Osteoblast (primary cell): Measurements from ENCODE around the gene TNFSF11. TPM values are rescaled to one million over a fixed set of nuclear protein-coding genes. Genes with fewer than 3 reads are reported as not detected.

Experiments used
- DNase-seq: peaks from one replicate; pipeline ENCODE4 v3.0.0; 2011; ENCODE audit warnings: low spot score, mixed read lengths; ENCODE audit not compliant: insufficient read length; ENCODE audit errors: missing footprints
- H2AFZ ChIP-seq: 2 replicates; pipeline ENCODE4 v1.6.0; 2011; ENCODE audit warnings: mild to moderate bottlenecking, low read length
- H3K27ac ChIP-seq: 2 replicates; pipeline ENCODE4 v1.5.1; 2011; ENCODE audit warnings: mild to moderate bottlenecking, low read depth, low read length, moderate library complexity
- H3K27me3 ChIP-seq: 2 replicates; pipeline ENCODE4 v1.6.0; 2012; ENCODE audit warnings: mild to moderate bottlenecking, control low read depth, inconsistent platforms, low read length, moderate library complexity; ENCODE audit not compliant: insufficient read depth
- H3K36me3 ChIP-seq: 2 replicates; pipeline ENCODE4 v1.5.1; 2011; ENCODE audit warnings: mild to moderate bottlenecking, low read length, control low read depth, moderate library complexity; ENCODE audit not compliant: insufficient read depth
- H3K4me1 ChIP-seq: 2 replicates; pipeline ENCODE4 v1.5.1; 2011; ENCODE audit warnings: mild to moderate bottlenecking, low read length, control low read depth, moderate library complexity; ENCODE audit not compliant: insufficient read depth
- H3K4me2 ChIP-seq: 2 replicates; pipeline ENCODE4 v1.6.0; 2011; ENCODE audit warnings: mild to moderate bottlenecking, low read length; ENCODE audit not compliant: insufficient read depth
- H3K4me3 ChIP-seq: fragments of 200-600 bp; sonication (generic); 3 replicates; pipeline ENCODE4 v1.5.1; 2012; ENCODE audit warnings: mild to moderate bottlenecking, low read length, inconsistent platforms; ENCODE audit not compliant: insufficient read depth
- H3K79me2 ChIP-seq: 2 replicates; pipeline ENCODE4 v1.6.0; 2012; ENCODE audit warnings: mild to moderate bottlenecking, low read length, control low read depth, inconsistent platforms; ENCODE audit not compliant: insufficient read depth
- H3K9me3 ChIP-seq: 2 replicates; pipeline ENCODE4 v1.5.1; 2011; ENCODE audit warnings: low read depth, low read length, control low read depth
- H4K20me1 ChIP-seq: 2 replicates; pipeline ENCODE4 v1.6.0; 2012; ENCODE audit warnings: mild to moderate bottlenecking, low read length, control low read depth; ENCODE audit not compliant: insufficient read depth
- total RNA-seq: library from RNA; depleted of rRNA; stranded (reverse); fragments of >200 nt; gene quantifications from 2 replicates; pipeline ENCODE4 v1.2.3, GENCODE V29; 2012
- TF ChIP-seq, protein P1 (sequence below): IDR thresholded peaks from 2 replicates; pipeline ENCODE4 v1.5.1; 2011; ENCODE audit warnings: mild to moderate bottlenecking, low read depth, low read length, moderate library complexity; ENCODE audit errors: extremely low read depth

TNFSF11 gene
- total RNA-seq, 1 donor, result 0.72 TPM

DNA sequence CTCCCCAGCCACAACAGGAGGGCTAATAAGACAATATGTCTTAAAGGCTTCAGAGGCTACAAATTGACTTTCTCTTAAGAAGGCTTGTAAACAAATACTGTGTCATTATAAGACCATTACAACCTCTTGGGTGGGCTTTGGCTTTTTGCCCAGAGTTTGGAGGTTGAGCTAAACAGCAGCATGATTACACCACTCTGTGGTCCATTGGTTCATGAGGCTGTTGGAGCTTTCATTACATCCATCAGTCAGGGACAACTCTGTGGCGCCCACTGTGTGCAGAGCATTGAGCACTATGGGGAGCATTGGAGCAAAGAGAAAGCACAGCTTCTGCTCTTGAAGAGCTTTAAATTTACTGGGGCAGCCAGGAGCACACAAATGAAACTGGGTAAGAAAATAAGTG lies 75.9 kb downstream of the TNFSF11 start:
- no peaks in the 10 kb centered on the region for H4K20me1 ChIP-seq
- peaks cover 12% of the 10 kb centered on the region for H3K27me3 ChIP-seq
- H3K36me3 ChIP-seq, result no peaks in the 10 kb centered on the region
- TF ChIP-seq, protein P1, sequence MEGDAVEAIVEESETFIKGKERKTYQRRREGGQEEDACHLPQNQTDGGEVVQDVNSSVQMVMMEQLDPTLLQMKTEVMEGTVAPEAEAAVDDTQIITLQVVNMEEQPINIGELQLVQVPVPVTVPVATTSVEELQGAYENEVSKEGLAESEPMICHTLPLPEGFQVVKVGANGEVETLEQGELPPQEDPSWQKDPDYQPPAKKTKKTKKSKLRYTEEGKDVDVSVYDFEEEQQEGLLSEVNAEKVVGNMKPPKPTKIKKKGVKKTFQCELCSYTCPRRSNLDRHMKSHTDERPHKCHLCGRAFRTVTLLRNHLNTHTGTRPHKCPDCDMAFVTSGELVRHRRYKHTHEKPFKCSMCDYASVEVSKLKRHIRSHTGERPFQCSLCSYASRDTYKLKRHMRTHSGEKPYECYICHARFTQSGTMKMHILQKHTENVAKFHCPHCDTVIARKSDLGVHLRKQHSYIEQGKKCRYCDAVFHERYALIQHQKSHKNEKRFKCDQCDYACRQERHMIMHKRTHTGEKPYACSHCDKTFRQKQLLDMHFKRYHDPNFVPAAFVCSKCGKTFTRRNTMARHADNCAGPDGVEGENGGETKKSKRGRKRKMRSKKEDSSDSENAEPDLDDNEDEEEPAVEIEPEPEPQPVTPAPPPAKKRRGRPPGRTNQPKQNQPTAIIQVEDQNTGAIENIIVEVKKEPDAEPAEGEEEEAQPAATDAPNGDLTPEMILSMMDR, result no peak
- no peaks in the 10 kb centered on the region for H3K4me1 ChIP-seq
- no peaks in the 10 kb centered on the region for H3K9me3 ChIP-seq
- H3K79me2 ChIP-seq, result no peaks in the 10 kb centered on the region
- no peak overlapping the region for H2AFZ ChIP-seq
- DNase-seq, result no peak
- no peak overlapping the region for H3K4me3 ChIP-seq
- no peak overlapping the region for H3K4me2 ChIP-seq
- no peak overlapping the region for H3K27ac ChIP-seq

DNA sequence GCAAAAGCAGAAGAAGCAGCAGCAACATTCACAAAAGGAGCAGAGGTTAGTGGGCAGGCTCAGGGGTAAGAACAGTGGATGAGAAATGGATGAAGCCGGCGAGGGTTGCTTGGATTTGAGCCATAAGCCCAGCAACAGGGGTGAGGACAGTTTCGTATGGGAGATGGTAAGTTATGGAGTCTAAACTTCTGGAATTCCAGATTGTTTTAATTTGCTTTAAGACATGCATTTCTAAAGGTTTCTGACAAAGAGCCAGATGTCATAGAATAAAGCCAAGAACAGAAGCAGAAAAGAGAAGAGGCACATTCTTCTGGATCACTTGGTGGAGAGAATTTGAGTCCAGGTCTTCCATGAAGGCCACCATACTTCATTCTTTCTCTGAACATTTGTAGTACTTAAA lies 76.6 kb downstream of the TNFSF11 start:
- TF ChIP-seq, protein P1, result no peak
- Histone ChIP-seq H3K4me3 (no peak overlapping the region), H3K79me2 (no peaks in the 10 kb centered on the region), H4K20me1 (no peaks in the 10 kb centered on the region), H3K9me3 (no peaks in the 10 kb centered on the region), H3K4me2 (no peak overlapping the region), H3K4me1 (no peaks in the 10 kb centered on the region), H2AFZ (no peak overlapping the region), H3K36me3 (no peaks in the 10 kb centered on the region), H3K27me3 (peaks cover 19% of the 10 kb centered on the region), H3K27ac (no peak overlapping the region)
- DNase-seq, result no peak

DNA sequence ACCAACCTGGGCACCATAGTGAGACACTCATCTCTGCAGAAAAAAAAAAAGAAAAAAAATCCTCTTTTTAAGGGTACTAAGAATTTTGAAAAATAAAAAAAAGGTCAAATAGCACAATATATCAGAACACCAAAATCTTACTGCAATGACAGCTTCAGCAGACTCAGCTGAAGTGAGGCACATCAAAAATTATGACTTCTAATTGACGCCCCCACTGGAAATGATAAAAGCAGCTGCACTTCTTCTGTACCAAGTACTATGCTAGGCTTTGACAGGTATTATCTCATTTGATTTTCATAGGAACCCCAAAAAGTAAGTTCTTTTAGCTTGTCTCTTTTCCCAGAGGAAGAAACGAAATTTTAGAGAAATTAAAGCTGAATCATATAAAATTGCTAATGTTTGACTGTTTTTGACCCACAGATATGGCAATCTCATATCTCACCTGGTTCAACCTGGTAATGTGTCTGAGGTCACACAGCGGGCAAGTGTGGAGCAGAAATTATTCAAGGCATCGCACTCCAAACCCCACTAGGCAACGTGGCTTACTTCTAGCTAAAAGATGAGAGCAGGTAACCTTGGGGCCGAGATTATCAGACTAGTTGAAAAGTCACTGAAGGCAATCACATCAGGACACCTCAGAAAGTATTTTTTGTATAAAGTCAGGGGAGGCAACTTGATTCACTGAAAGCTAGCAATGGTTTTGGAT lies 78.1 kb downstream of the TNFSF11 start:
- TF ChIP-seq, protein P1, result no peak
- Histone ChIP-seq H3K36me3 (no peaks in the 10 kb centered on the region), H3K4me2 (no peak overlapping the region), H3K4me3 (no peak overlapping the region), H2AFZ (no peak overlapping the region), H3K9me3 (no peaks in the 10 kb centered on the region), H3K27ac (no peak overlapping the region), H3K4me1 (no peaks in the 10 kb centered on the region), H3K27me3 (peaks cover 28% of the 10 kb centered on the region), H3K79me2 (no peaks in the 10 kb centered on the region), H4K20me1 (no peaks in the 10 kb centered on the region)
- DNase-seq, result no peak

DNA sequence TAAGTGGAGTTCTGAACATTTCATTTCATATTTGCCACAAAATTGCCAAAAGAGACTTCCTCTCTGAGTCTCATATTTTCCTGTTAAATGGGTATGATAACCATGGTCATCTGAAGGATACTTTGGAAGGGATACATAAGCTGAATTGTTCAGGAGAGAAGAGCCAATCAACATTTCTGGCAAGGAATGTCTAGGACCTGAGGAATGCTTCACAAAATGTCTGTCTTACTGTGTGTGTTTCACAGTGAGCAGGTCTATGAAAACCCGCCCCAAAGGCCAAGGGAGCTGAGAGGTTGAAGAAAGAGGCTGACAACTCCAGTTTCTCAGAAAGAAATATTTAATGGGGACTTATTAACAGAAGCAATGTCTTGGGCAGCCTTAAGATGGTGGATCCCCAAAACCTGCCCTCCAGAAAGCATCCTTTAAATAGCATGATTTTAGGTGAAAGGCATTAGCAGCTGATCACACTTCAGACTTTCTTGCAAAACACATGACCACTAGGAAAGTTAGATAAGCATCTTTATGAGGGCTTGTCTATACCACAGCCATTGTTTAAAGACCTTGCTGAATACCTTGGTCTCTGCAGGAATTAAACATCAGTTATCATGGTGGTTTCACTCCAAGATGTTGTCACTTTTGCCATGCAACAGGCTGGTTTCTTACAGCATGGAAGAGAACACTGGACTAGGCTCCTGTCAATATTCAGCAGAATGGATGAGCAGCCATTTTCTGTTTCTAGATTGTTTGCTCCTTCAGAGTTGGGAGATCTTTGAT lies 78.9 kb downstream of the TNFSF11 start:
- H3K27ac ChIP-seq, result no peak overlapping the region
- no peak for DNase-seq
- no peaks in the 10 kb centered on the region for H3K9me3 ChIP-seq
- H3K4me2 ChIP-seq, result no peak overlapping the region
- H3K79me2 ChIP-seq, result no peaks in the 10 kb centered on the region
- TF ChIP-seq, protein P1, result no peak
- no peaks in the 10 kb centered on the region for H3K4me1 ChIP-seq
- no peak overlapping the region for H2AFZ ChIP-seq
- no peaks in the 10 kb centered on the region for H4K20me1 ChIP-seq
- H3K36me3 ChIP-seq, result no peaks in the 10 kb centered on the region
- peaks cover 31% of the 10 kb centered on the region for H3K27me3 ChIP-seq
- H3K4me3 ChIP-seq, result no peak overlapping the region
